ENCODE results near the gene PTPN18.
A peak's percentile ranks its signal among the peaks of the same experiment; 100 is the strongest.

Gene PTPN18

DNA sequence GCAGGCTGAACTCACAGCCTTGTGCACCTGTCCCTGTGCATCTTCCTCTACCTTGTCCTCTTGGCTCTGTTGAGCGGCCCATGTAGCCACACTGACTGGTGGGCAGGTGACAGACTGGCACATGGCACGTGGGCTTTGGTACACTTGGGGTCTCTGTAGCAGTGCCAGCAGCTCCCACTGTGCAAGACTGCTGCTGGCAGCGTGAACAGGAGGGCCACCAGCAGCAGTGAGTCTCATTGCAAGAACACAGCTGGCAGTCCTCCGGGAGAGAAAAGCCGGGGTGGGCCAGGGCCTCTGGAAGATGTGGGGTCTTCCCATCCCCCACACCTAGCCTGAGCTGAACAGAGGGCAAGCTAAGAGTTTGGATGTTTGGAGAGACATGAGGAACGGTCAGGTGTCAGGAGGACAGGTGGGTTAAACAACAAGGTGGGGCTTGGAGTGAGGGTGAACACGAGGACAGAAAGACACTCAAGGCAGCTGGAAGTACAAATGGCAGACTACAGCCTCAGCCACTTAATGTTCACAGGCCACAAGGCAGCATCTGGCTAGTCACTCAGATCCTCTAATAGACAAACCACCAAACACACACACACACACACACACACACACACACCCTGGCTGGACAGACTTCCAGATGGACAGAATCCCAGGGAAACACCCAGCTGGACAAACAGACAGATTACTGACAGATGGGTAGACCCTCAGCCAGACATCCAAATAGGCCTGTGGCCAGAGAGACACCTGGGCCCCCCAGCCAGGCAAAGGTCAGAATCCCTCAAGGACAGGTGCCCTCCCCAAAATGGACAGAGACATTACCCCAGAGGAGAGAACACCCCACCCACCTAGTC, 2.3 kb upstream of the PTPN18 start:
- no peak overlapping the region for H3K27ac ChIP-seq
- no peak for DNase-seq (ENCODE audit: low spot score)
- TF ChIP-seq, protein P1, sequence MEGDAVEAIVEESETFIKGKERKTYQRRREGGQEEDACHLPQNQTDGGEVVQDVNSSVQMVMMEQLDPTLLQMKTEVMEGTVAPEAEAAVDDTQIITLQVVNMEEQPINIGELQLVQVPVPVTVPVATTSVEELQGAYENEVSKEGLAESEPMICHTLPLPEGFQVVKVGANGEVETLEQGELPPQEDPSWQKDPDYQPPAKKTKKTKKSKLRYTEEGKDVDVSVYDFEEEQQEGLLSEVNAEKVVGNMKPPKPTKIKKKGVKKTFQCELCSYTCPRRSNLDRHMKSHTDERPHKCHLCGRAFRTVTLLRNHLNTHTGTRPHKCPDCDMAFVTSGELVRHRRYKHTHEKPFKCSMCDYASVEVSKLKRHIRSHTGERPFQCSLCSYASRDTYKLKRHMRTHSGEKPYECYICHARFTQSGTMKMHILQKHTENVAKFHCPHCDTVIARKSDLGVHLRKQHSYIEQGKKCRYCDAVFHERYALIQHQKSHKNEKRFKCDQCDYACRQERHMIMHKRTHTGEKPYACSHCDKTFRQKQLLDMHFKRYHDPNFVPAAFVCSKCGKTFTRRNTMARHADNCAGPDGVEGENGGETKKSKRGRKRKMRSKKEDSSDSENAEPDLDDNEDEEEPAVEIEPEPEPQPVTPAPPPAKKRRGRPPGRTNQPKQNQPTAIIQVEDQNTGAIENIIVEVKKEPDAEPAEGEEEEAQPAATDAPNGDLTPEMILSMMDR (IDR thresholded peaks at IDR 0.05), result no peak
- H3K4me3 ChIP-seq, result peak overlapping the region; percentile 4

DNA sequence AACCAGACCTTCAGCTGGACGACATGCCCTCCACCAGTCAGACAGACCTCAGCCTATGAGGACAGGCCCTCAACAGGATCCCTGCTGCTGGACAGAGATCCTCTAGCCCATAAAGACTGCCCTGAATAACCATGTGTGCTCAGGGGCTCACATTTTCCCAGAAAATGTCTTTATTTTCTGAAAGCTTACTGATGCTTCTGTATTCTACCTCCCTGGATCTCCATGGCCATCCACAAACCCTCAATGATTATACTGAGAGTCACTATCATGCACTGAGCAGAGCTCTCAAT, 1.8 kb upstream of the PTPN18 start:
- TF ChIP-seq, protein P1 (IDR thresholded peaks at IDR 0.05), result no peak
- H3K27ac ChIP-seq, result no peak overlapping the region

DNA sequence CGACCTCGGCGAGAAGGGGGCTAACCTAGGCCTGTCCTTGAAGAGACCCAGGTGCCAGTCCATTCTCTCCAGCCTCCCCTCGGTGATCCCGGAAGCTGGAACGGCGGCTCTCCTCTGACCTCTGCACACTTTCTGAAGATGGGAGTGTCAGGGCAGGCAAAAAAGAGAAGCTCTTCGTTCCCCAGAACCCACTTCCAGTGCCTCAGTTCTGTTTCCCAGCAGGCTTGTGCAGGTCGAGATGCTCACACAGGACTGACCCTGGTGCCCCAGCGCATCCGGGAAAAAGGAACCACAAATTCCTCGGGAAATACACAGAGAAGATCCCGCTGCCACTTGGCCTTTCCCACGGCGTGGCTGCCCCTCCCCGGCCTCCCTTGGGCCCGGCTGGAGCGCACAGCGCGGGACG, 681 bp upstream of the PTPN18 start:
- no peak for DNase-seq (ENCODE audit: low spot score)
- TF ChIP-seq, protein P1 (IDR thresholded peaks at IDR 0.05), result no peak
- Histone ChIP-seq H3K4me3 (peak overlapping the region; percentile 85), H3K27ac (peak overlapping the region in 1 of 2 donors; percentile 91)

More for the DNA sequence above, 1.8 kb upstream of the PTPN18 start:
- no peak for DNase-seq (ENCODE audit: low spot score)
- peak overlapping the region; percentile 4 for H3K4me3 ChIP-seq

DNA sequence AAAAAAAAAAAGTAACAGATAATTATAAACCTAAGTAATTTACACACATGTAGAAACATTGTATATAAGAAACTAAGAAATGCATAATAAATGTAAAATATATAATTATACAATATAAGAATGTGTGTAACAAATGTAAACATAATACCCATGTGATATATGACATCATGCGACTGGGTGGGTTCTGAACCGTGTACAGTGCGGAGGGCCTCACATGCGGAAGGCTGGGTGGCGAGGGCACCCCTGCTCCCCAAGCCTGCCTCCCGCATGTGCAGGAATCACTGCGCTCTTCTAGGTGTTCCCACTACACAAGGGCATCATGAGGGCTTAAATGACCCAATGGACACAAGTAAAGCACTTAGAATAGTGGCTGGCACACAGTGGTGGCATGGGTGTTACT, 2.0 kb downstream of the PTPN18 start:
- no peak for DNase-seq (ENCODE audit: low spot score)
- Histone ChIP-seq H3K4me3 (no peak overlapping the region), H3K27ac (no peak overlapping the region)
- TF ChIP-seq, protein P1 (IDR thresholded peaks at IDR 0.05), result no peak

DNA sequence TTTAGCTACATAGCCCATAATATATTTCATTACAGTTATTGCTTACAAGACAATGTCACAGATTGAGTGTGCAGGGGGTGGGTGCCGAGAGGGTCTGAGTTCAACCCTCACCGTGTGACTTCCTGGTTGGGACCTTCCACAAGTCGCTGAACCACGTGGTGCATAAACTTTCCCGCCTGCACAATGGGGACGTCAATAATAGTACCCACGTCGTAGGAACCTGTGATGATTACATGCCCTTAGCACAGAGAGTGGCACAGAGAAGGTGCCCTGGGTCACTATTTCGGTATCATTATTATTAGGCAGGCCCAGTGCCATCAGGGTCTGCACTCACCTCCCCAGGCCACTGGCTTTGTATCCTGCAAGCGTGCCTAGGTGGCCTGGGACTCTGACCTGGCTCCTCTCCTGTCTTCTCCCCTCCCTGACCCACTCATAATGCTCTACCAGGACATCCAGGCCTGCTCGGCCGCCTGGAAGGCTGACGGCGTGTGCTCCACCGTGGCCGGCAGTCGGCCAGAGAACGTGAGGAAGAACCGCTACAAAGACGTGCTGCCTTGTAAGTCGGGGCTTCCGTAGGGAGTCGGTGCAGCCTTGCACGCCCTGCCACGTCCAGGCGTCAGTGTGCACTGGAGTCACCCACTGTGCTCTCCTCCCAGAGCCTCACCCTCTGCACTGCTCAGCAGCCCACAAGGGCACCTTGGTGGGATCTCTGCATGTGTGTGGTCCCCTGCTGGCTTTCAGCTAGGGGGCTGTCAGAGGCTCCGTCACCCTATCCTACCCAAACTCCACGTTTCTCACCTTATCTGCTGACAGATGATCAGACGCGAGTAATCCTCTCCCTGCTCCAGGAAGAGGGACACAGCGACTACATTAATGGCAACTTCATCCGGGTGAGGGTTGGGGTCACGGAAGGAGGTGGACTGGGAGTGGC, 2.8 kb downstream of the PTPN18 start:
- H3K27ac ChIP-seq, result no peak overlapping the region
- TF ChIP-seq, protein P1 (IDR thresholded peaks at IDR 0.05), result no peak
- peak; percentile 52 for DNase-seq (ENCODE audit: low spot score)

DNA sequence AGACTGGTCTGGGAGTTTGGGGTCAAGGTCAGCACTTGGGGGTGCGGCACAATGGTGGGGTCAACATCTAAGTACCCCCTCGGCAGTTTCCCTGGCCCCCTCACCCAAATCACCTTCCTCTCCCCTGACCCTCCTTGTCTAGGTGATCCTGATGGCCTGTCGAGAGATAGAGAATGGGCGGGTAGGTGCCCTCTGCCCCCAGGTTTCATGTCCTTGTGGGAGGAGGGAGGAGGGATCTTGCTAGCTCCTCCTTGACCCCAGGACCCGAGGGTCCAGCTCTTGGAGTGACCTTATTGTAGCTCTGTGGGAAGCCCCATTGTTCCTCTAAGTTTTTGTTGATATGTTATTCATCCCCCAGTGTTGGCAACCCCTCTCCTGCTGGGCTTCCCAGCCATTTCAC, 3.6 kb downstream of the PTPN18 start:
- H3K27ac ChIP-seq, result no peak overlapping the region
- H3K4me3 ChIP-seq, result no peak overlapping the region
- TF ChIP-seq, protein P1 (IDR thresholded peaks at IDR 0.05), result no peak
- DNase-seq (ENCODE audit: low spot score), result peak; percentile 56

More for the DNA sequence above, 2.8 kb downstream of the PTPN18 start:
- H3K4me3 ChIP-seq, result no peak overlapping the region
